H9 (cell line): ENCODE results near the gene CTNNA3. TPM values are rescaled to one million over a fixed set of nuclear protein-coding genes. Genes with fewer than 3 reads are reported as not detected.

Experiments used
- DNase-seq: peaks from one replicate; pipeline ENCODE4 v3.0.0-alpha.2; 2017
- H2AFZ ChIP-seq: one replicate; pipeline ENCODE4 v1.6.1; 2013; ENCODE audit warnings: mild to moderate bottlenecking, low read length, control low read depth, moderate library complexity
- H2AK5ac ChIP-seq: 2 replicates; pipeline ENCODE4 v1.6.1; 2013; ENCODE audit warnings: low read length, control low read depth, mixed read lengths; ENCODE audit not compliant: insufficient read length
- H2BK120ac ChIP-seq: one replicate; pipeline ENCODE4 v1.6.1; 2013; ENCODE audit warnings: low read depth, mild to moderate bottlenecking, low read length, control low read depth, inconsistent platforms; ENCODE audit not compliant: poor library complexity, severe bottlenecking
- H2BK12ac ChIP-seq: 2 replicates; pipeline ENCODE4 v1.6.1; 2013; ENCODE audit warnings: low read length, control low read depth, mixed read lengths, low read depth; ENCODE audit not compliant: insufficient read length
- H2BK15ac ChIP-seq: 2 replicates; pipeline ENCODE4 v1.6.1; 2013; ENCODE audit warnings: low read depth, low read length, control low read depth
- H2BK20ac ChIP-seq: one replicate; pipeline ENCODE4 v1.6.1; 2013; ENCODE audit warnings: low read depth, mild to moderate bottlenecking, low read length, control low read depth, inconsistent platforms; ENCODE audit not compliant: poor library complexity, severe bottlenecking
- H2BK5ac ChIP-seq: 2 replicates; pipeline ENCODE4 v1.6.1; 2013; ENCODE audit warnings: low read length, control low read depth, mixed read lengths; ENCODE audit not compliant: insufficient read length
- H3K14ac ChIP-seq: 2 replicates; pipeline ENCODE4 v1.6.1; 2013; ENCODE audit warnings: low read length, control low read depth; ENCODE audit not compliant: insufficient read depth
- H3K18ac ChIP-seq: 2 replicates; pipeline ENCODE4 v1.6.1; 2013; ENCODE audit warnings: low read depth, mild to moderate bottlenecking, mixed read lengths, low read length, control low read depth; ENCODE audit not compliant: insufficient read length
- H3K23ac ChIP-seq: 2 replicates; pipeline ENCODE4 v1.6.1; 2013; ENCODE audit warnings: low read length, control low read depth, mixed read lengths, low read depth; ENCODE audit not compliant: insufficient read length
- H3K23me2 ChIP-seq: 2 replicates; pipeline ENCODE4 v1.6.1; 2013; ENCODE audit warnings: low read depth, mild to moderate bottlenecking, mixed read lengths, low read length, control low read depth; ENCODE audit not compliant: insufficient read length, poor library complexity, severe bottlenecking
- H3K27ac ChIP-seq: 2 replicates; pipeline ENCODE4 v1.5.1; 2013; ENCODE audit warnings: low read length, control low read depth, mixed read lengths, low read depth; ENCODE audit not compliant: insufficient read length
- H3K27me3 ChIP-seq: 2 replicates; pipeline ENCODE4 v1.6.1; 2013; ENCODE audit warnings: low read length, control low read depth, inconsistent platforms; ENCODE audit not compliant: insufficient read depth
- H3K4ac ChIP-seq: 2 replicates; pipeline ENCODE4 v1.6.1; 2013; ENCODE audit warnings: low read depth, mild to moderate bottlenecking, control low read depth, inconsistent platforms, low read length, moderate library complexity
- H3K4me1 ChIP-seq: 2 replicates; pipeline ENCODE4 v1.6.1; 2013; ENCODE audit warnings: low read length, control low read depth, inconsistent platforms; ENCODE audit not compliant: insufficient read depth
- H3K4me2 ChIP-seq: 2 replicates; pipeline ENCODE4 v1.6.1; 2013; ENCODE audit warnings: low read length, control low read depth, mixed read lengths; ENCODE audit not compliant: insufficient read length, insufficient read depth
- H3K56ac ChIP-seq: 2 replicates; pipeline ENCODE4 v1.6.1; 2013; ENCODE audit warnings: low read depth, mild to moderate bottlenecking, mixed read lengths, low read length, control low read depth; ENCODE audit not compliant: insufficient read length
- H3K79me1 ChIP-seq: 2 replicates; pipeline ENCODE4 v1.6.1; 2013; ENCODE audit warnings: low read depth, mild to moderate bottlenecking, moderate library complexity, low read length, control low read depth, inconsistent platforms; ENCODE audit not compliant: insufficient read depth, poor library complexity, severe bottlenecking
- H3K79me2 ChIP-seq: 2 replicates; pipeline ENCODE4 v1.6.1; 2013; ENCODE audit warnings: low read length, control low read depth, inconsistent platforms; ENCODE audit not compliant: insufficient read depth
- H3K9ac ChIP-seq: 2 replicates; pipeline ENCODE4 v1.6.1; 2013; ENCODE audit warnings: low read length, control low read depth, mixed read lengths; ENCODE audit not compliant: insufficient read length; ENCODE audit errors: extremely low read depth
- H3K9me3 ChIP-seq: one replicate; pipeline ENCODE4 v1.6.1; 2013; ENCODE audit warnings: low read depth, low read length, inconsistent platforms; ENCODE audit not compliant: control insufficient read depth
- H3T11ph ChIP-seq: one replicate; pipeline ENCODE4 v1.6.1; 2013; ENCODE audit warnings: mild to moderate bottlenecking, low read length, control low read depth, inconsistent platforms
- H4K20me1 ChIP-seq: one replicate; pipeline ENCODE4 v1.6.1; 2013; ENCODE audit not compliant: control insufficient read depth, insufficient read length, insufficient read depth
- H4K5ac ChIP-seq: 2 replicates; pipeline ENCODE4 v1.6.1; 2013; ENCODE audit warnings: low read depth, mild to moderate bottlenecking, mixed read lengths, low read length, control low read depth; ENCODE audit not compliant: insufficient read length
- H4K8ac ChIP-seq: replicated peaks from 2 replicates; pipeline ENCODE4 v1.6.1; 2013; ENCODE audit warnings: low read length, control low read depth, mixed read lengths, low read depth; ENCODE audit not compliant: insufficient read length
- H4K91ac ChIP-seq: 2 replicates; pipeline ENCODE4 v1.6.1; 2013; ENCODE audit warnings: low read depth, mild to moderate bottlenecking, moderate library complexity, mixed read lengths, low read length, control low read depth; ENCODE audit not compliant: insufficient read length
- H3K27ac Mint-ChIP-seq, 3 experiments: 2 replicates in 2 of 3; 3 replicates in 1 of 3; pipeline ENCODE4 v1.8.0; 2020 to 2021; ENCODE audit warnings: mixed read lengths in 3 of 3, mild to moderate bottlenecking in 1 of 3, moderate library complexity in 1 of 3
- H3K27me3 Mint-ChIP-seq: 2 replicates; pipeline ENCODE4 v1.8.0; 2021; ENCODE audit warnings: low read depth, mild to moderate bottlenecking, moderate library complexity, mixed read lengths
- H3K36me3 Mint-ChIP-seq, 3 experiments: 2 replicates in 2 of 3; 3 replicates in 1 of 3; pipeline ENCODE4 v1.8.0; 2020 to 2021; ENCODE audit warnings: low read depth in 3 of 3, mixed read lengths in 3 of 3; ENCODE audit not compliant: insufficient read depth in 1 of 3
- H3K4me1 Mint-ChIP-seq, 2 experiments: 2 replicates each; pipeline ENCODE4 v1.8.0; 2020; ENCODE audit warnings: mixed read lengths in 2 of 2
- H3K4me3 Mint-ChIP-seq, 2 experiments: 2 replicates in 1 of 2; 3 replicates in 1 of 2; pipeline ENCODE4 v1.8.0; 2020 to 2021; ENCODE audit warnings: mild to moderate bottlenecking in 2 of 2, mixed read lengths in 2 of 2, moderate library complexity in 1 of 2
- H3K9me3 Mint-ChIP-seq, 2 experiments: 2 replicates in 1 of 2; 3 replicates in 1 of 2; pipeline ENCODE4 v1.8.0; 2020; ENCODE audit warnings: mild to moderate bottlenecking in 2 of 2, mixed read lengths in 2 of 2, moderate library complexity in 1 of 2
- CTCF ChIP-seq: fragments of 200-600 bp; sonication (generic); conservative IDR thresholded peaks from 3 replicates; pipeline ENCODE4 v1.8.0; 2021; ENCODE audit warnings: antibody characterized with exemption, mild to moderate bottlenecking
- WGBS: extraction: QIAGEN DNeasy Blood & Tissue Kit; methylation state at CpG from one replicate; pipeline ENCODE4 v1.1.7; 2013; ENCODE audit warnings: missing lambda C conversion rate, low lambda C conversion rate, mixed read lengths; ENCODE audit not compliant: insufficient read length; ENCODE audit errors: extremely low coverage; 5-methylcytosine and 5-hydroxymethylcytosine counted together
- total RNA-seq: library from RNA; stranded (reverse); gene quantifications from 2 replicates; pipeline ENCODE4 v1.2.1, GENCODE V29; 2021

Gene CTNNA3
- total RNA-seq, 1 experiment from 2014 or later: 3.3 TPM

GRCh38 chr10:66455304-66455703, 1240.7 kb downstream of the CTNNA3 start:
- no peaks in the 10 kb centered on the region for H3K23me2 ChIP-seq
- H3K27me3 ChIP-seq: no peaks in the 10 kb centered on the region
- no peaks in the 10 kb centered on the region for H4K20me1 ChIP-seq
- no CpG with 5 or more reads among the region's 2 CpGs for WGBS
- peaks cover 0 to 3% (median 0%) of the 10 kb centered on the region in 3 experiments; a peak in 1 of 7 replicates for H3K36me3 Mint-ChIP-seq
- no peaks in the 10 kb centered on the region for H3K4me1 ChIP-seq
- no peak overlapping the region for H3K4me2 ChIP-seq
- no peak overlapping the region for H2BK15ac ChIP-seq
- no peak for TF ChIP-seq CTCF
- H3K56ac ChIP-seq: no peak overlapping the region
- H3K9me3 Mint-ChIP-seq: peaks cover 9 to 14% of the 10 kb centered on the region in 2 experiments; a peak in 4 of 5 replicates
- H3K4me1 Mint-ChIP-seq: no peaks in the 10 kb centered on the region
- H2BK5ac ChIP-seq: no peak overlapping the region
- H3K14ac ChIP-seq: no peak overlapping the region
- no peak overlapping the region for H3K9ac ChIP-seq
- H2AK5ac ChIP-seq: no peak overlapping the region
- H2AFZ ChIP-seq: no peak overlapping the region
- H4K91ac ChIP-seq: no peak overlapping the region
- no peak for DNase-seq
- no peak overlapping the region for H3K4me3 Mint-ChIP-seq
- H2BK20ac ChIP-seq: no peak overlapping the region
- H4K5ac ChIP-seq: no peak overlapping the region
- H3K23ac ChIP-seq: no peak overlapping the region
- no peaks in the 10 kb centered on the region for H3K79me1 ChIP-seq
- no peak overlapping the region for H3K18ac ChIP-seq
- no peak overlapping the region for H3K27ac Mint-ChIP-seq
- H2BK12ac ChIP-seq: no peak overlapping the region
- H3K27ac ChIP-seq: no peak overlapping the region
- H3K27me3 Mint-ChIP-seq: no peaks in the 10 kb centered on the region
- H3K4ac ChIP-seq: no peak overlapping the region
- no peak overlapping the region for H4K8ac ChIP-seq
- no peaks in the 10 kb centered on the region for H3K79me2 ChIP-seq
- no peak overlapping the region for H3T11ph ChIP-seq
- no peaks in the 10 kb centered on the region for H3K9me3 ChIP-seq
- no peak overlapping the region for H2BK120ac ChIP-seq
